UCSD-AML1 (cell line): ENCODE results near the gene ZNF581.

Experiments used
- DNase-seq: peaks from one replicate; lab custom pipeline; 2025; ENCODE audit not compliant: unreplicated experiment; lab: John Stamatoyannopoulos, UW

Gene ZNF581

DNA sequence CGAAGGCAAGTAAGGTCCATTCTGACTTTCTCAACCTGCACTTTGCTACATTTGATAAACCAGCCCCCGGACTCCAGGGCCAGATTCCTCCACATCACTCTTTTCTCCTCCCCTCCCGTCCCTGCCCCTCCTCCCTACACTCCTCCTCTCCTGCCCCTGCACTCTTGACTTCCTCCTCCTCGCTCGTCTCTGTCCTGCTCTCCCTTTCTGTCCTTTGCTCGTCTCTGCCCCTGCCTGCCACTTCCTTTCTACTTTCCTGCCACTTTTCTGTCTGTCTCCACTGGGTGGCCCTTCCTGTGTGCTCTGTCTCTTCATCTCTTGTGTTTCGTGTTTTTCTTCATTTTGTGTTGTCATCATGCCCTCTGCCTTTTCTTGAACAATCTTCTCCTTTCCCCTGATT is 18.4 kb downstream of the ZNF581 start:
- no peak for DNase-seq

DNA sequence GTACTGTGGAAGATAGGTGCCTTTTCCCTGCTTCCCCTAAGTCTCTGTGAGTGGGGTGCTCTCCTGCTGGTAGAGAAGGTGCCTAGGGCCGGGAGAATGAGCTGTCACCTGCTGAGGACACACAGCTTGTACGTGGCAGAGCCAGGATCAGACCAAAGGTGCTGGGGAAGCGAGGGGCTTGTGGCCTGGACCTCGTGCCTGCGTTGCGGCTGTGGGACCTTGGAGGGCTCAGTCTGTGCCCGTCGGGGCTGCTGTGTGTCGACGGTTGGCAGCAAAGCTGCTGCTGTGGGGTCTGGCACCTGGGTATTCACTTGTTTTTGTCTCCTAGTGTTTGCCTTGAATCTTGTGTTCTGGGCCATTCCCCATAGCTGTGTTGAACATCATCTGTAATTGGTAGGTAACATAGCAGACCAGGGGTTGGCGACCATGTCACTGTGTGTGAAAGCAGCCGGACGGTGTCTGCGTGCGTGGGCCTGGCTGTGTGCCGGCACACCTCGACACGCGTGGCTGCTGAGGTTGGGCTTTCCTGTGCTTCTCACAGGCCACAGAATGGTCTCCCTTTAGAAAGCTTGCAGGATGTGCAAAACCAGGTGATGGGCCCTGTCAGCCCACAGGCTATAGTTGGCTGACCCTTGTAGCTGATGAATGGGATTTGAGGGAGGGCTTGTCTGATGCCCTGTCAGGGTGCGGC is 20.5 kb downstream of the ZNF581 start:
- DNase-seq, result no peak

DNA sequence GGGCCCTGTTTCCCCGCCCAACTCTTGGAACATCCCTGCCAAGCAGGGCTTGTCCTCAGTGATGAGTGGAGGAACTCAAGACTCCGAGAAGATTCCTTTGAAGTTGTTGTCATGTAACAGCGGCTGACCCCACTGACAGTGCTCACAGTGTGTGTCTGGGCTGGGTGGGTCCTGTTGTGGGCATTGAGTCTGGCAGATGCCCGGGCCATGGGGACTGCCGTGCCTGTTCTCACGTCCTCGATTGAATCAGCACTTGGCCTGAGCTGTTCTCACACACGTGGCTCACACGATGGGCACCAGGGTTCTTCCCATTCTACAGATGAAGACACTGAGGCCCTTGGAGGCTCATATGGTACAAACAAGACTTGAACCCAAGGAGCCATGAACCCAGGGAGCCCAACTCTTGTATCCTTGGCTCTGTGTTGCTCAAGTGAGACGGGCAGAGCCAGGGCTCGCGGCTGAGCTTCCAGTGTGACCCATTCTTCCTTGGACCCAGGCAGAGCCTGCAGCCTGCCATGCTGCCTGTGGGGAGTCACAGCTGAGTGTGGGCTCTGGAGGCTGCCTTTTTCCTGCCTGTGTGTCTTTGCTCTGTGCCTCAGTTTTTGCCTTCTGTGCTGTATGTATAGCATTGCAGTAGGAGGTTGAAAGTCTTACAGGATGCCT is 23.0 kb downstream of the ZNF581 start:
- no peak for DNase-seq

DNA sequence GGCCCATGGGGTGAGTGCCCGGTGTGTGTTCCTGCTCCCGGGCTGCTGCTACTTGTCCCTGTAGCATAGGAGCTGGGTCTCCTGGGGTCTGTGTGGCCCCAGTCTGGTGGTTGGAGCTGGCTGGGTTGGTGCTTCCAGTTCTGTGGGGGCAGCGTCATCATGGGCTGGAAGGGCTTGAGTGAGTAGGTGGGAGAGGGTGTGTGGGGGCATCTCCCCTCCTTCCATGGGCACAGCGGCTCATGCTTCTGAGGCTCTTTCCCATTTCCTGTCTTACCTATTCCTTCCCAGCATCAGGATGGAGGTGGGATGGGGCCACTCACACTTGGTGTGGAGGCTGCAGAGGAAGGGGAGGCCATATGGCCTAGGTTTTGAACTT is 23.5 kb downstream of the ZNF581 start:
- no peak for DNase-seq

DNA sequence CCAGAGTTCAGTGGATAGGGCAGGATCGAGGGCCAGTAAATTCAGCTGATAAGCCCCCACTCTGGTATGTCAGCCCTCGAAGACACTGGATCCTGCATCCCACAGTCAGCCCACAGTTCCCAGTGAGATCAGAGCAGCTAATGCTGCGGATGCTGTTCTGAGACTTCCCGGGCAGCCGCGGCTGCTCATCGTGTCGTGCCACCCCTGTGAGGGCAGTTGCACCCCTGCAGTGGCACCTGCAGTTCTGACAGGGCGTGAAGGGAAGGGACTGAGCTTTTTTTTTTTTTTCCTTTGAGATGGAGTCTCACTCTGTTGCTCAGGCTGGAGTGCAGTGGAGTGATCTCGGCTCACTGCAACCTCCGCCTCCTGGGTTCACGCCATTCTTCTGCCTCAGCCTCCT is 24.1 kb downstream of the ZNF581 start:
- no peak for DNase-seq

DNA sequence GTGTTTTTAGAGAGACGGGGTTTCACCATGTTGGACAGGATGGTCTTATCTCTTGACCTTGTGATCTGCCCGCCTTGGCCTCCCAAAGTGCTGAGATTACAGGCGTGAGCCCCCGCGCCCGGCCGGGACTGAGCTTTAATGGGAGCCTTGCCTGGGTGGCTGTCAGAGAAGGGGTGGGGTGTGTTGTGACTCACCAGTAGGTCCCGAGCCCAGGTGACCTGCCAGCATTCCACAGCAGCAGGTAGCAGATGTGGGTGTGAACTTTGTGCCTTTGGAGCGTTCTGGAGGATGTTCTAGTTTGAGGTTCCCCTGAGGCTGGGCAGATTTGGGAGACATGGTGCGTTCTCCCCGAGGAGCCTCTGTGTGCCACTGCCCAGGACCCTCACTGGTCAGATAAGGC is 24.5 kb downstream of the ZNF581 start:
- no peak for DNase-seq

DNA sequence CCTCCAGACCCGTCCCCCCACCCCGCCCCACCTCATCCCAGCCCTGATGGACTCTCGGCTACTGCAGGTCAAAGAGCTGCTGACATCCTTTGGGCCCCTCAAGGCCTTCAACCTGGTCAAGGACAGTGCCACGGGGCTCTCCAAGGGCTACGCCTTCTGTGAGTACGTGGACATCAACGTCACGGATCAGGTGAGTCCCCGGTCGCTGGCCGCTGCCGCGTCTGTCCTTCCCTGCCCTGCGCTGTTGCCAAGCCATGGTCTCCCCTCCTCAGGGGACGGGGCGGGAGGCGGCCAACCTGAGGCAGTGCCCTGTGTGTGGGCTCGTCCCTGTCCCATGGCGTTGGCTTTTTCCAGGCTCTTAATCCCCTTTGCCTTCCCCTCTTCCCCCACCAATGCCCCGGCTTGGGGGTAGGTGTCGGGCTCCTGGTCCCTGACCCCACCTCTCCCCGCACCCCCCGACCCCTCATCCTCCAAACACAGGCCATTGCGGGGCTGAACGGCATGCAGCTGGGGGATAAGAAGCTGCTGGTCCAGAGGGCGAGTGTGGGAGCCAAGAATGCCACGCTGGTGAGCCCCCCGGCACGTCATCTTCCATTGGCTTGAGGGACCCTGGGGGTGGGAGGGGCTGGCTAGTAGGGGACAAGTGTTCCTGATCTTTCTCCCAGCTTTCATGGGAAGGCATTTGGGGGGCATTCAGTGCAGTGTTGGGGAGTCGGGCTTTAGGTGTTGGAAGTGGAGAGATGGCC is 25.3 kb downstream of the ZNF581 start:
- no peak for DNase-seq

DNA sequence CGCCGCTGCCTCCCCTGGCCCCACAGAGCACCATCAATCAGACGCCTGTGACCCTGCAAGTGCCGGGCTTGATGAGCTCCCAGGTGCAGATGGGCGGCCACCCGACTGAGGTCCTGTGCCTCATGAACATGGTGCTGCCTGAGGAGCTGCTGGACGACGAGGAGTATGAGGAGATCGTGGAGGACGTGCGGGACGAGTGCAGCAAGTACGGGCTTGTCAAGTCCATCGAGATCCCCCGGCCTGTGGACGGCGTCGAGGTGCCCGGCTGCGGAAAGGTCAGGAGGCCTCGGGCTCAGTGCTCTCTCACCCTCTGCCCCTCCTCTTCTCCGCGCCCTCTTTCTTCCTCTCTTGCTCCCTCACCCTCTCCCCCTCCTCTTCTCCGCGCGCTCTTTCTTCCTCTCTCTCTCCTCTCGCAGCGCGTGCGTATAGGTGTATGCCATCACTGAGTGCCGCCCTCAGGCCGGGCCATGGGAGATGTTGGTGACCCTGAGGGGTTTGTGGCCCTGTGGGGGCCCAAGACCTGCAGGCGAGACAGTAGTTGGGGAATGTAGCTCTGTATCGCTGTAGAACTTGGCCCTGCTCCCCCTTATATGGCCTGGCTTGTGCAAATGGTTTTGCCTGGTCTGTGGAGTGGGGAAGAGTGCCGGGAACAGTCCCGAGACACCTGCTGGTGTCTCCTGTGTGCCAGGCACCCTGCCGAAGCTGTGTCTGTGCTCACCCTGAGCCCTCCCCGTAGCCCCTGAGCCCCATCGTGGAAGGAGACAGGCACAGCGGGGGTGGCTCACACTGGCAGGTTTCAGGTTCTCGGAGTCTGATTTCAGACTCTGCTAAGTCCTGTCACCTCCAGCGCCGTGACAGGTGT is 26.2 kb downstream of the ZNF581 start:
- DNase-seq, result no peak

DNA sequence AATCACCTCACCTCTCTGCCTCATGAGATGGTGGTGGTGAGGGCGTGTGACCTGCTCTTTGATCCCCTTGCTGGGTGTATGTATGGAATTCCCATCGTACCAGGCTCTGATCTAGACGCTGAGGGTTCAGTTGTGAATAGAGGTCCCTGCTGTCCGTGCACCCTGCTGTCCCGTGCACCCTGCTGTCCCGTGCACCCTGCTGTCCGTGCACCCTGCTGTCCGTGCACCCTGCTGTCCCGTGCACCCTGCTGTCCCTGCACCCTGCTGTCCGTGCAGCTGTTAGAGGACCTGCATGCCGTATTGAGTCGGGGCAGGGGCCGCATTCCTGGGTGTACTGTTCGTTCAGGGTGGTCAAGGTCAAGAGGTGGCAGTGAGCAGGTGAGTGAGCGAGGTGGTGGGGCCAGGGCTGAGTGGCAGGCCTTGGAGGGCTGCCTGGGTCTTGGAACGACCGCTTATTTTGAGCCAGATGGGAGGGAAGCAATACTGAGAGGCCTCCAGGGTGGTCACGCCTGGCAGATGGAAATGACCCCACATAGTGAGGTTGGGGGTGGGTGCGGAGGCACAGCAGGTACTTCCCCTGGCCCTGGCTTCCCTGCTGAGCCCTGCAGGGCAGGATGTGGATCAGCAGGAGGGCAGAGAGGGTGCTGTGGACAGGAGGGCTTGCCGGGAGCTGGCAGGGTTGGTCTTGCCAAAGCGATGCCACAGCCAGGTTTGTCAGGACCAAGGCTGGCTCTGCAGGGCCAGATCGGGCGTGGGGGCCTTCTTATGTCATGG is 27.0 kb downstream of the ZNF581 start:
- no peak for DNase-seq

DNA sequence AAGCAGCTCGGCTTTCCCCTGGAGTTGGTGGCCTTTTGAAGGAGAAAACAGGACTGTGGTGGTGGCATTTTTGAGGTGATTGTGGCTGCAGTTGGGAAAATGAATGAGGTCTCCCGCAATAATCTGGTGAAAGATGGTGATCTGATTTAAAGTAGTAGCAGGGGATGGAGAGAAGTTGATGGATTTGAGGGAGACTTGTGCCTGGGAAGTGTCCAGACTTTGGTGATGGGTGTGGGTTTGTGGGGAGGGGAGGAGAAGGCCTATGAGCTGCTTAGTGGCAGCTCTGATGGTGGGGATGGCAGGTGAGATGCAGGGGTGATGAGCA is 27.6 kb downstream of the ZNF581 start:
- DNase-seq, result no peak

DNA sequence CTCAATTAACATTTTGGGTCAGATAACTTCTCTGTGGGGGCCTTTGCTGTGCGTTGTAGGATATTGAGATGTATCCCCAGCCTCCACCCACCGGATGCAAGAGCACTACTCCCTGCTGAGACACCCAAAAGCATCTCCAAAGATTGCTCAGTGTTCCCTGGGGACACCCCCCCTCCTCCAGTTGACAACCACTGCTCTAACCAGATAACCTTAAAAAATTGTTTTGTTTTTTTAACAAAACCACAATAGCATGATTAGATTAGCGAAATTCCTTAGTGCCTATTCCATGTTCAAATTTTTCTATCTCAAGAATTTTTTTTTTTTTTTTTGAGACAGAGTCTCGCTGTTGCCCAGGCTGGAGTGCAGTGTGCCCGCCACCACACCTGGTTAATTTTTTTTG is 29.0 kb downstream of the ZNF581 start:
- no peak for DNase-seq

DNA sequence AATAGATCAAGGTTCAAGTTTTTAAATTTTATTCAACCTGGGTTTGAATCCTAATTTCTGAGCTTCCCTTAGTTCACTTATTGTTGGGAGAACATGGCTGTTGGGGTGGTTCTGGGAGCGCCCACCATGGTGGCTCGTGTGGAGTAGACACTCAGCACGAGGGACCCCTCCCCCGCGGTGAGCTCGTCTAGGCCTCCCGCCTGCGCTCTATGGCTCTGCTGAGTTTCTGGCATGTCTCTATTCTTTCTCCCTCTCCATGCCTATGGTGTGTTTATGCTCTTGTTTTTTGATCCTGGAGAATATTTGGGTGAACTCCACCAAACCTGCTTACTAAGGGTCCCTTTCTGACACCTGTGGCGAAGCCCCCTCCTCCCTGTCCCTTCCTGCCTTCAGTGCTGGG is 30.0 kb downstream of the ZNF581 start:
- no peak for DNase-seq

DNA sequence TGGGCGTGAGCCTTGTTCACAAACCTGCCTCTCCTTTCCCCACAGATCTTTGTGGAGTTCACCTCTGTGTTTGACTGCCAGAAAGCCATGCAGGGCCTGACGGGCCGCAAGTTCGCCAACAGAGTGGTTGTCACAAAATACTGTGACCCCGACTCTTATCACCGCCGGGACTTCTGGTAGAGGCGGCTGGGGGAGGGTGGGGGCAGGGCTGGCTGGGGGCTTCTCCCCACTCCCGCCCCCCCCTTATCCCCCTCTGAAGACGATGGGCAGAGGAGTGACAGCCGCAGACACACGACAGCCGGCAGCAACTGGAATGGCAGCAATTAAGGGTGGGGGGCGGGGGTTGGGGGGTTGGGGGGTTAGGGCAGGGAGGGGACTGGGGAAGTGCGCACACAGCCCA is 30.4 kb downstream of the ZNF581 start:
- no peak for DNase-seq

DNA sequence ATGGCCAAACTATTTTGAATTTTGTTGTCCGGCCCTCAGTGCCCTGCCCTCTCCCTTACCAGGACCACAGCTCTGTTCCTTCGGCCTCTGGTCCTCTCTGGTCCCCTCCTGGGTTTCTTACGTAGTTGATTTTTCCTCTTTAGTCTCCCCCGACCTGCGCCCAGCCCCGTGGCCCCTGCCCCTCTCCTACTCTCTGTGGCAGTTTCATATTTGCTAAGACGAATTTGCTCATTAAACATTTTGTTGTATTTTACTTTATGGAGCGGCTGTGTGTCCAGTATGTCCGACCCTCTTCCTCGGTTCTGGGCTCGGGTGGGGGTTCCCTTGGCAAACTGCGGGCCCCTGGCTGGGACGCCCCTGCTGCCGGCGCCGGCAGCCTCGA is 31.0 kb downstream of the ZNF581 start:
- no peak for DNase-seq

DNA sequence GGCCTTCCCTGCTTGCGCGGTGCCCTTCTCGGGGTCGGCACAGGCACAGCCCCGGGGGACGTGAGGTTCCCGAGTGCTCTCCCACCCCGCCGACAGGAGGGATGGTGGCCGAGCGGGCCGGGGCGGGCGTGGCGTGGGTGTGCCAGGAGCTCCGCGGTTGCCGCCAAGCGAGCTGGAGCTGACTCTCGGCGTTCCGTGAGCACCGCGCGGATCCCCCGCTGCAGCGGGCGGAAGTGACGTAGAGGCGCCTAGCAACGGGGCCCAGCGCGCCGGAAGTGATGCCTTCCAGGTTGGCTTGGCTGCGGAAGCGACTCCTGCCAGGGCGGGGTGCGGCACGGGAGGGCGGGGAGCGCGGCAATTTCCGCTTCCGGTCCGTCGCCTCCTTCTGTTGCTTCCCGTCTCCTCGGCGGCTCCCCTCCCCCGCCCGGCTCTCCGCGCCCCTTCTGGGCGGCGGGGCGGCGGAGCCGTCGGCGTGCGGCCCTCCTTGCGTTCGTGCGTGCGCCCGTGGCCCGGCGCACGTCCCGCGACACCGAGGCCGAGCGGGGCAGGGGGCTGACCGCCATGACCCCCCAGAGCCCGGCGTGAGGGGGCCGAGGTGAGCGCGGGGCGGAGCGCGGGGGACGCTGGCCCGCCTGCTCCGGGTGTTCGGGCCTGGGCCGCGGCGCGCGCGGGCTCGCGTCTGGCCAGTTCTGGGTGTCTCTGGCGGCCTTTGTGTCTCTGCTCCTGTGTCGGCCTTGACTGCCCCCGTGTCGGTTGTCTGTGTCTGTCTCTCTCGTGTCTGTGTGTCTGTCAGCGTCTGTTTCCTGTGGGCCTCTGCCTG is 31.6 kb downstream of the ZNF581 start, which contains the start of gene EPN1:
Gene EPN1 (plus strand): TSS at position 386 of the 820 bp plus-strand sequence. CDS start 3,402 bp downstream, outside the sequence.
- peak; percentile 97 for DNase-seq

DNA sequence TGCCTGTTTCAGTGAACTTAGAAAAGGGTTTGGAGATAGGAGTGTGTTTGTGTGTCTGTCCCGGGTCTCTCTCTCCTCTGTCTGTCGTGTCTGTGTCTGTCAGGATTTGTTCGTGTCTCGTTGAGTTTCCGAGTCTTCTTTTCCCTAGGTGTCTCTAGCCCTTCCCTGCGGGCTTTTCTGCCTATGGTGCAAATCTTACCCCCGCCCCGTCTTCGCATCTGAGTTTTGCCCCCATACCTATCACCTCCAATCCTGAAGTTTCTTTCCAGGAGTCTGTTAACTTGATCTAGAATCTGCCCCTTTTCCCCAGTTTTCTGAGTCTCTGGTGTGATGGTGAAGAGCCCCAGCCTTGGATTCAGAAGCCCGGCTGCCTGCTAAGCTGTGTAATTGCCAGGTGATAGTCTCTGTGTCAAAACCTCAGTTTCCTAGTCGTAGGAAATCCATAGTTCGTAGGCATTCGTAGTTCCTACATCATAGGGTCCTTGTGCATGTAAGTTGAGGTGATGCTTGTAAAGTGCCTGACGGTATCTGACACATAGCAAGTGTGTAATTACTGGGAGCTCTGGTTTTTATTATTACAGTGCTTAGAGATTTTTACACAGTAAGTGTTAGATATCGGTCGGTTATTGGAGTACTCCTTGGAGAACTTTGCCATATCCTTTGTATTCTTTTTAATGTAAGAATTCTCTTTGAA is 32.4 kb downstream of the ZNF581 start:
- no peak for DNase-seq

DNA sequence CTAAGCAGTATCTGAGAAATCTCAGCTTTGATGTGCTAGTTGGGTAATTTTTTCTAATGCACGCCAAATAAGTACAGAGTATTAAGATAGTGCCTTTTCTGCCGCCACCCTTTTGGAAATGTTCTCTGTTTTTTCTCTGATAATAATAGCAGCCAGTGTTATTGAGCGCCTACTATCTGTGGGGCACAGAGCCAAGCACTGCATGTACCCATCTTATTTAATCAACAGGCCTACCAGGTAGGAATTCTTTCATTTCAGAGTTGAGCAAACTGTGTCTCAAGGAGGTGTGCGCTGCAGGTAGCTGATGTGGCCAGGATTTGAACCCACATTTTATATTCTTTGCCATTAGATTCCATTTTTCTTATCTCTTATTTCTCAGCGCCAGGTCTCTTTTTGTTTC is 32.9 kb downstream of the ZNF581 start:
- no peak for DNase-seq

DNA sequence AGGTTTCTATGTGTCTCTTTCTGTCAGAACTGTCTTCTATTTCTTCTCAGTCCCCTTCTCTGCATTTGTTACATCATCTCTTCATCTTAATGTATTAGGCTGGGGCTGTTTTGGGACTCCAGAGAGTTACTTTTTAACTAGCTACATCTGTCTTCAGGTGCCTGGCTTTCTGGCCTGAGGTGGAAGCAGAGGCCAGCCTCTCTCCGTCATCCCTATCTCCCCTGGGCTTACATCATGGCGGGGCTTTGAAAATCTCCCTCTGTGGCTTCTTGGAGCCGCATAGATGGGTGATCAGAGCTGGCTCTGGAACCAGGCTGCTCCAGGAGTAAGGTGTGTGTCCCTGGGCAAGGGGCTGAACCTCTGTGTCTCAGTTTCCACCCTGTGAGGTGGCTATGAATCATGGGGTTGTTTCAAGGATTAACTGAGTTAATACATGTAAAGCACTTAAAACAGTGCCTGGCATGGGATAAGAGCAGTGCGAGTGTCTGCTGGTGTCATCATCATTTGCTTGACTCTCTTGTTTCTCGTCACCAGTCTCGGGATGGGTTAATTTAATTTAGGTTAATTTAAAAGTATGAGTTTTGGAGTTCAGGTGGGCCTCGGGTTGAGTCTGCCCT is 33.5 kb downstream of the ZNF581 start:
- DNase-seq, result no peak

DNA sequence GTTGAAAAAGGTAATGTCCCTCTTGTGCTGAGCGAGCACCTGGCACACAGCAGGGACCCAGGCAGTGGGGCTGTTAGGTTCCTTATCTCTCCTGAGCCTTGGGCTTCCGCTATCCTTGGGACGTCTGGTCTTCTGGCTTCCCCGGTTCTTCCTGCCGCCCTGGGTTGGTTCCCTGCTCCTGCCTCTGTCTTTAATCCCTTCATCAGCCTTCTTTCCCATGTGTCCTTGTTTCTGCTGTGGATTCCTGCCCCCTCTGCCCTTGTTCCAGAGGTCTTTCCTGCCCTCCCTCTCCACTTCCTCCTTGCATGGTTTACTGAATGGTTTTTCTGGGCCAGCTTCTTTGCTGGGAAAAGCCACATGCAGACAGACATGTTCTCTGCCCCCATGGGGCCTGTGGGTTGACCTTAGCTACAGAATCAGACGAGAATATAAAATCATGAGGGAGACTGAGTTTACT is 34.2 kb downstream of the ZNF581 start:
- no peak for DNase-seq
